GM12878 (cell line): Measurements from ENCODE around the gene FRYL. TPM values are rescaled to one million over a fixed set of nuclear protein-coding genes. Genes with fewer than 3 reads are reported as not detected.

Source experiments
- ATAC-seq: fragments of 200-7000 bp; cut with Tn5 transposase; 3 replicates; pipeline ENCODE4 v1.9.1; 2020; ENCODE audit warnings: mild to moderate bottlenecking, moderate library complexity
- BruUV-seq: library from RNA; stranded (reverse); fragments of 400-500 nt; replicated peaks from 2 replicates; lab custom pipeline; 2021; lab: Mats Ljungman, UMichigan
- CTCF ChIA-PET: fragments of 300-600 bp; sonication (Branson Sonifier 250); formaldehyde crosslinking; extraction: SDS; loops from one replicate; lab custom pipeline; 2021; ENCODE audit warnings: inconsistent platforms; lab: Yijun Ruan, JAX
- POLR2A ChIA-PET: fragments of 350-600 bp; formaldehyde crosslinking; extraction: SDS; loops from one replicate; lab custom pipeline; 2021; ENCODE audit warnings: inconsistent platforms; lab: Charles Lee
- RAD21 ChIA-PET: fragments of 300-600 bp; sonication (Branson Sonifier 250); formaldehyde crosslinking; loops from one replicate; lab custom pipeline; 2023; ENCODE audit warnings: antibody characterized with exemption; ENCODE audit not compliant: unreplicated experiment; lab: Charles Lee
- SMC1A ChIA-PET: fragments of 300-600 bp; sonication (Branson Sonifier 250); formaldehyde crosslinking; loops from one replicate; lab custom pipeline; 2023; ENCODE audit not compliant: unreplicated experiment, uncharacterized antibody; lab: Charles Lee
- DNase-seq: peaks from one replicate; pipeline ENCODE4 v3.0.0-alpha.2; 2011; ENCODE audit warnings: low read depth, low spot score
- FAIRE-seq: peaks from 3 replicates; lab custom pipeline; 2011; peaks lifted over from hg19 to GRCh38; lab: Jason Lieb, UNC
- H2AFZ ChIP-seq: 2 replicates; pipeline ENCODE4 v1.6.0; 2011; ENCODE audit warnings: low read depth, low read length, control low read depth; ENCODE audit not compliant: control insufficient read depth
- H3K27ac ChIP-seq: 2 replicates; pipeline ENCODE4 v1.5.1; 2011; ENCODE audit warnings: control low read depth; ENCODE audit not compliant: control insufficient read depth, insufficient read depth
- H3K27me3 ChIP-seq, 2 experiments: replicated peaks in 1 of 2; 2 replicates each; pipeline versions ENCODE4 v1.6.0 to v1.6.1; 2011; ENCODE audit warnings: low read length in 1 of 2; ENCODE audit not compliant: control insufficient read depth in 2 of 2, insufficient read depth in 2 of 2
- H3K36me3 ChIP-seq, 2 experiments: 2 replicates each; pipeline ENCODE4 v1.5.1; 2011; ENCODE audit warnings: low read length in 1 of 2; ENCODE audit not compliant: control insufficient read depth in 2 of 2, insufficient read depth in 2 of 2
- H3K4me1 ChIP-seq: 2 replicates; pipeline ENCODE4 v1.6.1; 2011; ENCODE audit warnings: mild to moderate bottlenecking, low read length, moderate library complexity, mixed read lengths; ENCODE audit not compliant: control insufficient read depth, insufficient read depth
- H3K4me2 ChIP-seq: 2 replicates; pipeline ENCODE4 v1.6.0; 2011; ENCODE audit warnings: control low read depth; ENCODE audit not compliant: control insufficient read depth, insufficient read depth
- H3K4me3 ChIP-seq: fragments of 200-600 bp; sonication (generic); 2 replicates; pipeline ENCODE4 v1.5.1; 2016
- H3K79me2 ChIP-seq: 2 replicates; pipeline ENCODE4 v1.6.0; 2011; ENCODE audit warnings: low read length; ENCODE audit not compliant: control insufficient read depth, insufficient read depth
- H3K9ac ChIP-seq: 2 replicates; pipeline ENCODE4 v1.8.0; 2011; ENCODE audit warnings: low read length, control low read depth, mixed read lengths; ENCODE audit not compliant: control insufficient read depth, insufficient read depth
- H3K9me3 ChIP-seq: replicated peaks from 3 replicates; pipeline ENCODE4 v1.5.1; 2011; ENCODE audit warnings: mild to moderate bottlenecking, low read length; ENCODE audit not compliant: control insufficient read depth, insufficient read depth
- H4K20me1 ChIP-seq: 2 replicates; pipeline ENCODE4 v1.6.0; 2011; ENCODE audit not compliant: control insufficient read depth, insufficient read depth
- BACH1 ChIP-seq: fragments of 450-650 bp; IDR thresholded peaks from 2 replicates; pipeline ENCODE4 v1.6.1; 2017; ENCODE audit warnings: mild to moderate bottlenecking, borderline replicate concordance
- BMI1 ChIP-seq: fragments of 450-650 bp; IDR thresholded peaks from 2 replicates; pipeline ENCODE4 v1.6.1; 2016; ENCODE audit warnings: mild to moderate bottlenecking, moderate library complexity, borderline replicate concordance
- CBX5 ChIP-seq: sonication (generic); IDR thresholded peaks from 2 replicates; pipeline ENCODE4 v1.6.1; 2016; ENCODE audit warnings: low read depth, moderate library complexity, mild to moderate bottlenecking, inconsistent platforms
- CEBPB ChIP-seq, 2 experiments: fragments of 150-350 bp in 1 of 2; IDR thresholded peaks; 2 replicates each; pipeline ENCODE4 v1.6.1; 2012 to 2014; ENCODE audit warnings: low read depth in 2 of 2, low read length in 2 of 2, borderline replicate concordance in 1 of 2, inconsistent platforms in 1 of 2
- DPF2 ChIP-seq: fragments of 450-650 bp; IDR thresholded peaks from 2 replicates; pipeline ENCODE4 v1.6.1; 2017; ENCODE audit warnings: mild to moderate bottlenecking
- E4F1 ChIP-seq: fragments of 450-650 bp; IDR thresholded peaks from 2 replicates; pipeline ENCODE4 v1.6.1; 2018; ENCODE audit warnings: borderline replicate concordance, mild to moderate bottlenecking; ENCODE audit not compliant: partially characterized antibody
- HCFC1 ChIP-seq: fragments of 150-350 bp; IDR thresholded peaks from 2 replicates; pipeline ENCODE4 v1.6.1; 2014; ENCODE audit warnings: low read length
- LARP7 ChIP-seq: fragments of 450-650 bp; IDR thresholded peaks from 2 replicates; pipeline ENCODE4 v1.6.1; 2017; ENCODE audit warnings: mild to moderate bottlenecking
- NR2F1 ChIP-seq: fragments of 450-650 bp; conservative IDR thresholded peaks from 2 replicates; pipeline ENCODE4 v1.6.1; 2017; ENCODE audit warnings: mild to moderate bottlenecking
- POU2F2 ChIP-seq: IDR thresholded peaks from 3 replicates; pipeline ENCODE4 v1.6.1; 2011; ENCODE audit warnings: low read depth, mild to moderate bottlenecking, low read length, borderline replicate concordance
- RUNX3 ChIP-seq: IDR thresholded peaks from 2 replicates; pipeline ENCODE4 v1.6.1; 2012; ENCODE audit warnings: low read length, inconsistent platforms
- SUZ12 ChIP-seq: fragments of 200-600 bp; sonication (generic); IDR thresholded peaks from one replicate; pipeline ENCODE4 v1.6.1; 2018; ENCODE audit warnings: antibody characterized with exemption, mild to moderate bottlenecking; ENCODE audit not compliant: unreplicated experiment
- TARDBP ChIP-seq: IDR thresholded peaks from 2 replicates; pipeline ENCODE4 v1.6.1; 2016; ENCODE audit warnings: borderline replicate concordance
- WRNIP1 ChIP-seq: IDR thresholded peaks from 2 replicates; pipeline ENCODE4 v1.6.1; 2011; ENCODE audit warnings: low read depth, low read length, improper control_type of control experiment, borderline replicate concordance
- ZBED1 ChIP-seq: IDR thresholded peaks from 2 replicates; pipeline ENCODE4 v1.6.1; 2016; ENCODE audit warnings: borderline replicate concordance
- WGBS: methylation state at CpG from one replicate; pipeline ENCODE4 v1.1.6; 2016; ENCODE audit warnings: low lambda C conversion rate; ENCODE audit not compliant: insufficient replicate concordance, insufficient coverage; ENCODE audit errors: missing lambda C conversion rate; 5-methylcytosine and 5-hydroxymethylcytosine counted together
- in situ Hi-C: fragments of 300-500 bp; cut with MboI; formaldehyde crosslinking; loops from 9 replicates; pipeline ENCODE4 v1.14.3; 2018; ENCODE audit warnings: mixed read lengths
- intact Hi-C: fragments of 100-400 bp; cut with micrococcal nuclease; formaldehyde crosslinking; loops from one replicate; pipeline ENCODE4 v1.14.2; 2022; ENCODE audit not compliant: unreplicated experiment
- polyA plus RNA-seq, 11 experiments: library from polyadenylated mRNA; depleted of rRNA in 4 of 11; unstranded in 6 of 11; stranded (reverse) in 5 of 11; fragments of >200 nt; fragmentation: Nextera tagmentation in 4 of 11; fragmentation: Illumina TruSeq in 1 of 11; extraction: Ambion mirVana in 4 of 11; extraction: Trizol in 1 of 11; gene quantifications; 1 replicate in 1 of 11; 2 replicates in 10 of 11; pipeline versions ENCODE4 v1.2.1 to v1.2.3, GENCODE V29; 2011 to 2016; ENCODE audit warnings: inconsistent platforms in 2 of 11, missing spikeins in 2 of 11, low read depth in 1 of 11
- total RNA-seq, 4 experiments: library from RNA; depleted of rRNA in 3 of 4; stranded (reverse); fragments of >200 nt in 3 of 4; fragmentation: Illumina TruSeq in 1 of 4; extraction: Trizol in 1 of 4; gene quantifications; 2 replicates each; pipeline versions ENCODE4 v1.2.1 to v1.2.3, GENCODE V29; 2013 to 2021
- TF ChIP-seq, protein P1 (sequence below), 3 experiments: IDR thresholded peaks in 2 of 3; conservative IDR thresholded peaks in 1 of 3; 2 replicates each; pipeline ENCODE4 v1.5.1; 2011; ENCODE audit warnings: low read depth in 3 of 3, low read length in 3 of 3, mild to moderate bottlenecking in 3 of 3, control low read depth in 2 of 3, moderate library complexity in 2 of 3, inconsistent platforms in 1 of 3, mixed read lengths in 1 of 3; ENCODE audit not compliant: control insufficient read depth in 2 of 3, insufficient read depth in 1 of 3; ENCODE audit errors: extremely low read depth in 1 of 3
- TF ChIP-seq, protein P2 (sequence below): IDR thresholded peaks from 2 replicates; pipeline ENCODE4 v1.6.1; 2012; ENCODE audit warnings: mild to moderate bottlenecking, low read depth, low read length

The FRYL gene
- total and polyA plus RNA-seq, 10 of the 15 experiments (the other 5 are each of a cell fraction or from before 2014, with no cell fraction given), result 10.3 to 50.6 (median 28.7) TPM

DNA sequence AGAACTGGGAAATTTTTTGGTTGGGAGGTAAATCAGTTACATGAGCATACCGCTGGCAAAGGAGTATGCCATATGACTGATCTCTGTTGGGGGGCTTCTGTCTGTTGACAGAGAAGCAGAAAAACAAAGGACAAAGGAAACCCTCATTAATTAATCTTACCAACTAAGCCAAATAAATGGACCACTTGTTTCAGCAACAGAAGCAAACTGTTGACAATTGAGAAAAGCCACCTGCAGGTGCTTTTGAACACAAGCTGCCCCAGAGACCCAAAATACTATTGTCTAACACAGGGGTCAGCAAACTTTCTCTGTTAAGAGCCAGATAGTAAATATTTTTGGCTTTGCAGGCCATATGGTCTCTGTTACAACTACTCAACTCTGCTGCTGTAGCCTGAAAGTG is 7.0 kb upstream of the FRYL start:
- POLR2A ChIA-PET, result no interaction called here
- SMC1A ChIA-PET, result interaction anchor here (1.4 kb wide), 1 partner anchor 18 kb away, joined by 3 read pairs; no protein-coding TSS in a partner anchor
- Histone ChIP-seq H3K9ac (no peak overlapping the region), H3K4me3 (no peak overlapping the region), H3K27ac (no peak overlapping the region), H3K27me3 (no peaks in the 10 kb centered on the region), H4K20me1 (no peaks in the 10 kb centered on the region), H3K9me3 (no peaks in the 10 kb centered on the region), H3K36me3 (no peaks in the 10 kb centered on the region), H3K4me1 (0 out of 2 replicates have a peak, but pooled peaks cover 2% of the 10 kb centered on the region), H3K4me2 (no peak overlapping the region), H2AFZ (no peak overlapping the region), H3K79me2 (no peaks in the 10 kb centered on the region)
- 41% methylated on average over 1 of the region's 1 CpG for WGBS
- TF ChIP-seq DPF2 (no peak), SUZ12 (no peak), POU2F2 (no peak), WRNIP1 (no peak), E4F1 (no peak), NR2F1 (no peak), RUNX3 (no peak), CBX5 (no peak), BACH1 (no peak), CEBPB (IDR thresholded peaks at IDR 0.05; ENCODE audit: borderline replicate concordance in 1 of 2, low read depth in 2 of 2, low read length in 2 of 2) (no peak), TARDBP (no peak), HCFC1 (no peak), BMI1 (no peak), ZBED1 (no peak), LARP7 (no peak)
- TF ChIP-seq, protein P1, sequence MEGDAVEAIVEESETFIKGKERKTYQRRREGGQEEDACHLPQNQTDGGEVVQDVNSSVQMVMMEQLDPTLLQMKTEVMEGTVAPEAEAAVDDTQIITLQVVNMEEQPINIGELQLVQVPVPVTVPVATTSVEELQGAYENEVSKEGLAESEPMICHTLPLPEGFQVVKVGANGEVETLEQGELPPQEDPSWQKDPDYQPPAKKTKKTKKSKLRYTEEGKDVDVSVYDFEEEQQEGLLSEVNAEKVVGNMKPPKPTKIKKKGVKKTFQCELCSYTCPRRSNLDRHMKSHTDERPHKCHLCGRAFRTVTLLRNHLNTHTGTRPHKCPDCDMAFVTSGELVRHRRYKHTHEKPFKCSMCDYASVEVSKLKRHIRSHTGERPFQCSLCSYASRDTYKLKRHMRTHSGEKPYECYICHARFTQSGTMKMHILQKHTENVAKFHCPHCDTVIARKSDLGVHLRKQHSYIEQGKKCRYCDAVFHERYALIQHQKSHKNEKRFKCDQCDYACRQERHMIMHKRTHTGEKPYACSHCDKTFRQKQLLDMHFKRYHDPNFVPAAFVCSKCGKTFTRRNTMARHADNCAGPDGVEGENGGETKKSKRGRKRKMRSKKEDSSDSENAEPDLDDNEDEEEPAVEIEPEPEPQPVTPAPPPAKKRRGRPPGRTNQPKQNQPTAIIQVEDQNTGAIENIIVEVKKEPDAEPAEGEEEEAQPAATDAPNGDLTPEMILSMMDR (IDR thresholded peaks at IDR 0.05 in 2 of 3, conservative IDR thresholded peaks at IDR 0.05 in 1 of 3; ENCODE audit: control insufficient read depth in 2 of 3, extremely low read depth in 1 of 3, insufficient read depth in 1 of 3, low read depth in 3 of 3, low read length in 3 of 3), result no peak
- TF ChIP-seq, protein P2, sequence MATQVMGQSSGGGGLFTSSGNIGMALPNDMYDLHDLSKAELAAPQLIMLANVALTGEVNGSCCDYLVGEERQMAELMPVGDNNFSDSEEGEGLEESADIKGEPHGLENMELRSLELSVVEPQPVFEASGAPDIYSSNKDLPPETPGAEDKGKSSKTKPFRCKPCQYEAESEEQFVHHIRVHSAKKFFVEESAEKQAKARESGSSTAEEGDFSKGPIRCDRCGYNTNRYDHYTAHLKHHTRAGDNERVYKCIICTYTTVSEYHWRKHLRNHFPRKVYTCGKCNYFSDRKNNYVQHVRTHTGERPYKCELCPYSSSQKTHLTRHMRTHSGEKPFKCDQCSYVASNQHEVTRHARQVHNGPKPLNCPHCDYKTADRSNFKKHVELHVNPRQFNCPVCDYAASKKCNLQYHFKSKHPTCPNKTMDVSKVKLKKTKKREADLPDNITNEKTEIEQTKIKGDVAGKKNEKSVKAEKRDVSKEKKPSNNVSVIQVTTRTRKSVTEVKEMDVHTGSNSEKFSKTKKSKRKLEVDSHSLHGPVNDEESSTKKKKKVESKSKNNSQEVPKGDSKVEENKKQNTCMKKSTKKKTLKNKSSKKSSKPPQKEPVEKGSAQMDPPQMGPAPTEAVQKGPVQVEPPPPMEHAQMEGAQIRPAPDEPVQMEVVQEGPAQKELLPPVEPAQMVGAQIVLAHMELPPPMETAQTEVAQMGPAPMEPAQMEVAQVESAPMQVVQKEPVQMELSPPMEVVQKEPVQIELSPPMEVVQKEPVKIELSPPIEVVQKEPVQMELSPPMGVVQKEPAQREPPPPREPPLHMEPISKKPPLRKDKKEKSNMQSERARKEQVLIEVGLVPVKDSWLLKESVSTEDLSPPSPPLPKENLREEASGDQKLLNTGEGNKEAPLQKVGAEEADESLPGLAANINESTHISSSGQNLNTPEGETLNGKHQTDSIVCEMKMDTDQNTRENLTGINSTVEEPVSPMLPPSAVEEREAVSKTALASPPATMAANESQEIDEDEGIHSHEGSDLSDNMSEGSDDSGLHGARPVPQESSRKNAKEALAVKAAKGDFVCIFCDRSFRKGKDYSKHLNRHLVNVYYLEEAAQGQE, result no peak
- ATAC-seq (no peak), DNase-seq (no peak), FAIRE-seq (no peak)
- in situ Hi-C loops, result no loop called here
- intact Hi-C loops, result no loop called here
- no TSS peak for BruUV-seq
- RAD21 ChIA-PET, result interaction anchor here (1.7 kb wide), 1 partner anchor 27 kb away, joined by 3 read pairs; no protein-coding TSS in a partner anchor
- CTCF ChIA-PET, result no interaction called here
